Mesendoderm (in vitro differentiated cells): Measurements from ENCODE around the gene ARHGAP26.

Experiments
- DNase-seq: peaks from one replicate; pipeline ENCODE4 v3.0.0; 2013
- H2AK5ac ChIP-seq: 2 replicates; pipeline ENCODE4 v1.6.1; 2013; ENCODE audit warnings: low read length, inconsistent platforms
- H2BK120ac ChIP-seq: 2 replicates; pipeline ENCODE4 v1.6.1; 2013; ENCODE audit warnings: low read depth, mild to moderate bottlenecking, low read length, moderate library complexity, mixed read lengths
- H2BK15ac ChIP-seq: replicated peaks from 2 replicates; pipeline ENCODE4 v1.6.1; 2013; ENCODE audit warnings: low read depth, mild to moderate bottlenecking, moderate library complexity
- H2BK5ac ChIP-seq: 2 replicates; pipeline ENCODE4 v1.6.1; 2013; ENCODE audit warnings: low read length, inconsistent platforms
- H3K18ac ChIP-seq: 2 replicates; pipeline ENCODE4 v1.6.1; 2013; ENCODE audit warnings: mild to moderate bottlenecking, low read length, mixed read lengths
- H3K23ac ChIP-seq: one replicate; pipeline ENCODE4 v1.6.1; 2013; ENCODE audit warnings: low read length
- H3K27ac ChIP-seq: 2 replicates; pipeline ENCODE4 v1.5.1; 2013; ENCODE audit warnings: low read depth, mild to moderate bottlenecking, inconsistent platforms, low read length, moderate library complexity
- H3K27me3 ChIP-seq: 2 replicates; pipeline ENCODE4 v1.6.1; 2013; ENCODE audit warnings: low read length, control low read depth, mild to moderate bottlenecking, inconsistent platforms; ENCODE audit not compliant: insufficient read depth, poor library complexity
- H3K36me3 ChIP-seq: 2 replicates; pipeline ENCODE4 v1.6.1; 2013; ENCODE audit warnings: low read length, inconsistent platforms; ENCODE audit not compliant: control insufficient read depth, insufficient read depth
- H3K4ac ChIP-seq: one replicate; pipeline ENCODE4 v1.6.1; 2013; ENCODE audit warnings: low read depth, mild to moderate bottlenecking, low read length, moderate library complexity
- H3K4me1 ChIP-seq: 2 replicates; pipeline ENCODE4 v1.6.1; 2013; ENCODE audit warnings: low read depth, low read length, inconsistent platforms; ENCODE audit not compliant: control insufficient read depth
- H3K4me2 ChIP-seq: 2 replicates; pipeline ENCODE4 v1.6.1; 2013; ENCODE audit warnings: low read length
- H3K4me3 ChIP-seq: 2 replicates; pipeline ENCODE4 v1.5.1; 2013; ENCODE audit warnings: mild to moderate bottlenecking, low read length
- H3K56ac ChIP-seq: one replicate; pipeline ENCODE4 v1.6.1; 2013; ENCODE audit warnings: low read length
- H3K79me1 ChIP-seq: 2 replicates; pipeline ENCODE4 v1.6.1; 2013; ENCODE audit warnings: low read length, inconsistent platforms
- H3K79me2 ChIP-seq: 2 replicates; pipeline ENCODE4 v1.6.1; 2013; ENCODE audit warnings: mild to moderate bottlenecking, low read length; ENCODE audit not compliant: control insufficient read depth, insufficient read depth
- H3K9ac ChIP-seq: 2 replicates; pipeline ENCODE4 v1.6.1; 2013; ENCODE audit warnings: low read length, inconsistent platforms
- H4K5ac ChIP-seq: one replicate; pipeline ENCODE4 v1.6.1; 2013; ENCODE audit warnings: low read length
- H4K8ac ChIP-seq: one replicate; pipeline ENCODE4 v1.6.1; 2013; ENCODE audit warnings: low read depth, mild to moderate bottlenecking, control low read depth, low read length, moderate library complexity
- WGBS: extraction: QIAGEN DNeasy Blood & Tissue Kit; methylation state at CpG from one replicate; pipeline ENCODE4 v1.1.7; 2013; ENCODE audit warnings: low lambda C conversion rate, missing lambda C conversion rate; ENCODE audit not compliant: insufficient coverage; ENCODE audit errors: extremely low coverage; 5-methylcytosine and 5-hydroxymethylcytosine counted together

ARHGAP26 gene

GRCh38 chr5:142800776-142801494 is 30.8 kb downstream of the ARHGAP26 start:
- Histone ChIP-seq H3K9ac (no peak overlapping the region), H3K36me3 (no peaks in the 10 kb centered on the region), H3K23ac (no peak overlapping the region), H4K8ac (no peak overlapping the region), H3K4ac (no peak overlapping the region), H2BK5ac (no peak overlapping the region), H3K4me1 (no peaks in the 10 kb centered on the region), H3K4me2 (no peak overlapping the region), H4K5ac (no peak overlapping the region), H3K4me3 (no peak overlapping the region), H3K56ac (no peak overlapping the region), H2BK15ac (no peak overlapping the region), H3K79me1 (peaks cover 2% of the 10 kb centered on the region), H3K79me2 (no peaks in the 10 kb centered on the region), H3K27ac (no peak overlapping the region), H2BK120ac (no peak overlapping the region), H3K18ac (no peak overlapping the region), H2AK5ac (no peak overlapping the region), H3K27me3 (no peaks in the 10 kb centered on the region)
- no peak for DNase-seq
- no CpG with 5 or more reads among the region's 6 CpGs for WGBS

GRCh38 chr5:142801495-142801871 is 31.3 kb downstream of the ARHGAP26 start:
- Histone ChIP-seq H3K23ac (no peak overlapping the region), H3K18ac (no peak overlapping the region), H3K56ac (no peak overlapping the region), H3K27me3 (no peaks in the 10 kb centered on the region), H3K4me2 (no peak overlapping the region), H4K8ac (no peak overlapping the region), H3K36me3 (no peaks in the 10 kb centered on the region), H2BK120ac (no peak overlapping the region), H2BK5ac (no peak overlapping the region), H3K27ac (no peak overlapping the region), H3K4me1 (no peaks in the 10 kb centered on the region), H3K4ac (no peak overlapping the region), H4K5ac (no peak overlapping the region), H3K79me2 (no peaks in the 10 kb centered on the region), H3K79me1 (peaks cover 2% of the 10 kb centered on the region), H2AK5ac (no peak overlapping the region), H3K9ac (no peak overlapping the region), H3K4me3 (no peak overlapping the region), H2BK15ac (no peak overlapping the region)
- WGBS, result no CpG with 5 or more reads among the region's 4 CpGs
- peak; percentile 14 for DNase-seq

GRCh38 chr5:142803428-142804125 is 33.4 kb downstream of the ARHGAP26 start:
- no CpG with 5 or more reads among the region's 11 CpGs for WGBS
- Histone ChIP-seq H2BK15ac (no peak overlapping the region), H3K4me1 (peaks cover 6% of the 10 kb centered on the region), H3K36me3 (no peaks in the 10 kb centered on the region), H3K4ac (no peak overlapping the region), H3K4me2 (no peak overlapping the region), H2BK120ac (no peak overlapping the region), H3K9ac (no peak overlapping the region), H3K4me3 (no peak overlapping the region), H3K56ac (no peak overlapping the region), H3K79me2 (no peaks in the 10 kb centered on the region), H4K8ac (no peak overlapping the region), H3K23ac (no peak overlapping the region), H4K5ac (no peak overlapping the region), H3K27me3 (no peaks in the 10 kb centered on the region), H2AK5ac (no peak overlapping the region), H3K79me1 (peaks cover 2% of the 10 kb centered on the region), H3K18ac (no peak overlapping the region), H3K27ac (no peak overlapping the region), H2BK5ac (no peak overlapping the region)
- DNase-seq, result no peak

- DNase-seq, result no peak
- WGBS, result no CpG with 5 or more reads among the region's 3 CpGs
- no peak overlapping the region for H3K9ac ChIP-seq
These were observed 35.2 kb downstream of the ARHGAP26 start for GRCh38 chr5:142805339-142805738.

GRCh38 chr5:142806841-142807267 is 36.7 kb downstream of the ARHGAP26 start:
- Histone ChIP-seq H2BK15ac (no peak overlapping the region), H2AK5ac (no peak overlapping the region), H3K23ac (no peak overlapping the region), H3K79me2 (no peaks in the 10 kb centered on the region), H3K18ac (no peak overlapping the region), H4K5ac (no peak overlapping the region), H2BK5ac (no peak overlapping the region), H3K36me3 (no peaks in the 10 kb centered on the region), H3K56ac (no peak overlapping the region), H3K79me1 (peaks cover 3% of the 10 kb centered on the region), H3K27me3 (no peaks in the 10 kb centered on the region), H3K4me1 (peaks cover 6% of the 10 kb centered on the region), H4K8ac (no peak overlapping the region), H2BK120ac (no peak overlapping the region), H3K4me3 (no peak overlapping the region), H3K27ac (no peak overlapping the region), H3K4me2 (no peak overlapping the region), H3K4ac (no peak overlapping the region), H3K9ac (no peak overlapping the region)
- DNase-seq, result peak; percentile 26
- WGBS, result no CpG with 5 or more reads among the region's 2 CpGs

More at GRCh38 chr5:142805339-142805738, 35.2 kb downstream of the ARHGAP26 start:
- no peak overlapping the region for H2BK120ac ChIP-seq
- no peak overlapping the region for H3K4me2 ChIP-seq
- H2AK5ac ChIP-seq, result no peak overlapping the region
- H3K79me1 ChIP-seq, result peaks cover 3% of the 10 kb centered on the region
- H3K4me3 ChIP-seq, result no peak overlapping the region
- no peak overlapping the region for H3K56ac ChIP-seq
- H3K23ac ChIP-seq, result no peak overlapping the region
- H3K4ac ChIP-seq, result no peak overlapping the region
- no peak overlapping the region for H2BK15ac ChIP-seq
- H3K79me2 ChIP-seq, result no peaks in the 10 kb centered on the region
- H3K18ac ChIP-seq, result no peak overlapping the region
- H3K4me1 ChIP-seq, result peaks cover 6% of the 10 kb centered on the region
- no peak overlapping the region for H3K27ac ChIP-seq
- no peaks in the 10 kb centered on the region for H3K36me3 ChIP-seq
- H3K27me3 ChIP-seq, result no peaks in the 10 kb centered on the region
- H4K5ac ChIP-seq, result no peak overlapping the region
- H4K8ac ChIP-seq, result no peak overlapping the region
- H2BK5ac ChIP-seq, result no peak overlapping the region
